HEK293 (cell line): Measurements from ENCODE around the gene SNUPN.

Experiments used
- CTCF ChIP-seq: fragments of 450-650 bp; formaldehyde crosslinking; IDR thresholded peaks from 2 replicates; pipeline ENCODE4 v1.5.1; 2016; ENCODE audit warnings: missing biosample characterization, missing genetic modification characterization
- GLI4 ChIP-seq: fragments of 450-650 bp; formaldehyde crosslinking; IDR thresholded peaks from 2 replicates; pipeline ENCODE4 v1.5.1; 2016; ENCODE audit warnings: missing biosample characterization, missing genetic modification characterization
- YY1 ChIP-seq: fragments of 450-650 bp; formaldehyde crosslinking; IDR thresholded peaks from 2 replicates; pipeline ENCODE4 v1.5.1; 2018; ENCODE audit warnings: missing biosample characterization, missing genetic modification characterization
- ZBTB21 ChIP-seq: fragments of 450-650 bp; formaldehyde crosslinking; IDR thresholded peaks from 2 replicates; pipeline ENCODE4 v1.5.1; 2017; ENCODE audit warnings: missing biosample characterization, missing genetic modification characterization
- ZFP41 ChIP-seq: fragments of 450-650 bp; formaldehyde crosslinking; IDR thresholded peaks from 2 replicates; pipeline ENCODE4 v1.5.1; 2016; ENCODE audit warnings: missing biosample characterization, missing genetic modification characterization, borderline replicate concordance
- ZNF548 ChIP-seq: fragments of 450-650 bp; formaldehyde crosslinking; IDR thresholded peaks from 2 replicates; pipeline ENCODE4 v1.5.1; 2016; ENCODE audit warnings: missing biosample characterization, missing genetic modification characterization
- TF ChIP-seq, protein P1 (sequence below): fragments of 450-650 bp; formaldehyde crosslinking; IDR thresholded peaks from 2 replicates; pipeline ENCODE4 v1.5.1; 2016; ENCODE audit warnings: missing biosample characterization, missing genetic modification characterization

DNA sequence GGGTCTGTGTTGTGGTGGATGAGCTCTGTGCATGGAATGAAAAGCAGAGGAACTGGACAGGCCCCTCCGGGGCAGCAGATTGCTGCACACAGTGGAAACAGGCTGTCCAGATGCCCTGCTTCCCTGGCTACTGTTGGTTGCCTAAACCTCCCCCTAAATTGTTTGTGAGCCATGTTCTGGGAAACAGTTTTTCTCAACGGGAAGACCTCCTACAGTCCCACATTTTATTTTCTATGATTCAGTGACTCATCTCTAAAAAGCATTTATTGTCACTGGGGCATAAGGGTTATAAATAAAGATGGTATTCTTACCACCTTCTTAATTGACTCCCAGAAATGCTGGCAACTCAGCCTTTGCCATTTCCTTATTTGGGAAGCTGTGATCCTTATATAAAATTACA lies 26.1 kb downstream of the SNUPN start:
- no peak for TF ChIP-seq ZNF548 (tag by site-specific recombination)
- no peak for TF ChIP-seq YY1 (tag by site-specific recombination)
- TF ChIP-seq, protein P1, sequence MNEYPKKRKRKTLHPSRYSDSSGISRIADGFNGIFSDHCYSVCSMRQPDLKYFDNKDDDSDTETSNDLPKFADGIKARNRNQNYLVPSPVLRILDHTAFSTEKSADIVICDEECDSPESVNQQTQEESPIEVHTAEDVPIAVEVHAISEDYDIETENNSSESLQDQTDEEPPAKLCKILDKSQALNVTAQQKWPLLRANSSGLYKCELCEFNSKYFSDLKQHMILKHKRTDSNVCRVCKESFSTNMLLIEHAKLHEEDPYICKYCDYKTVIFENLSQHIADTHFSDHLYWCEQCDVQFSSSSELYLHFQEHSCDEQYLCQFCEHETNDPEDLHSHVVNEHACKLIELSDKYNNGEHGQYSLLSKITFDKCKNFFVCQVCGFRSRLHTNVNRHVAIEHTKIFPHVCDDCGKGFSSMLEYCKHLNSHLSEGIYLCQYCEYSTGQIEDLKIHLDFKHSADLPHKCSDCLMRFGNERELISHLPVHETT (tag by site-specific recombination), result no peak
- TF ChIP-seq CTCF (tag by site-specific recombination), result no peak
- TF ChIP-seq ZBTB21 (tag by site-specific recombination), result no peak
- TF ChIP-seq GLI4, result no peak
- no peak for TF ChIP-seq ZFP41 (tag by site-specific recombination)
